H4 (cell line): ENCODE measurements around the gene MIS18BP1. TPM values are rescaled to one million over a fixed set of nuclear protein-coding genes. Genes with fewer than 3 reads are reported as not detected.
"Not testable (repeated sequence)": the region's sequence is repeated elsewhere in the genome, so short reads cannot be mapped to it uniquely, and the experiment has no call there.

Source experiments
- DNase-seq: peaks from one replicate; pipeline ENCODE4 v3.0.0-alpha.2; 2015; ENCODE audit warnings: low spot score
- total RNA-seq: library from RNA; depleted of rRNA; stranded (reverse); fragments of >200 nt; shearing (Covaris generic); gene quantifications from 2 replicates; pipeline ENCODE4 v1.2.3, GENCODE V29; 2014

MIS18BP1 gene
- total RNA-seq, 1 experiment from 2014 or later: 15.8 TPM

GRCh38 chr14:45246151-45246550, 6.9 kb downstream of the MIS18BP1 start:
- no peak for DNase-seq

GRCh38 chr14:45242706-45243105, 10.3 kb downstream of the MIS18BP1 start:
- DNase-seq: no peak

- DNase-seq: no peak
Observed at GRCh38 chr14:45238988-45239387, 14.0 kb downstream of the MIS18BP1 start.

GRCh38 chr14:45227566-45227965, 25.4 kb downstream of the MIS18BP1 start:
- DNase-seq: no peak

GRCh38 chr14:45222485-45223262, 30.3 kb downstream of the MIS18BP1 start:
- no peak for DNase-seq

- not testable (repeated sequence) for DNase-seq
Observed at GRCh38 chr14:45214341-45214740, 38.7 kb downstream of the MIS18BP1 start.

- DNase-seq: not testable (repeated sequence)
Observed at GRCh38 chr14:45213716-45214115, 39.3 kb downstream of the MIS18BP1 start.

- no peak for DNase-seq
Observed at GRCh38 chr14:45212231-45212630, 40.8 kb downstream of the MIS18BP1 start.

GRCh38 chr14:45211295-45211694, 41.7 kb downstream of the MIS18BP1 start:
- no peak for DNase-seq

GRCh38 chr14:45210159-45210558, 42.8 kb downstream of the MIS18BP1 start:
- DNase-seq: no peak

GRCh38 chr14:45204241-45204640, 48.8 kb downstream of the MIS18BP1 start:
- no peak for DNase-seq

GRCh38 chr14:45201905-45202304, 51.1 kb downstream of the MIS18BP1 start:
- DNase-seq: no peak

- DNase-seq: no peak
Observed at GRCh38 chr14:45199230-45199629, 53.8 kb downstream of the MIS18BP1 start.

- DNase-seq: no peak
Observed at GRCh38 chr14:45198551-45198950, 54.5 kb downstream of the MIS18BP1 start.

- no peak for DNase-seq
Observed at GRCh38 chr14:45194964-45195363, 58.0 kb downstream of the MIS18BP1 start.

- DNase-seq: no peak
Observed at GRCh38 chr14:45185100-45185814, 67.7 kb downstream of the MIS18BP1 start.

GRCh38 chr14:45181806-45182205, 71.2 kb downstream of the MIS18BP1 start:
- no peak for DNase-seq

- no peak for DNase-seq
Observed at GRCh38 chr14:45181329-45181728, 71.7 kb downstream of the MIS18BP1 start.

- DNase-seq: no peak
Observed at GRCh38 chr14:45177076-45177475, 75.9 kb downstream of the MIS18BP1 start.

GRCh38 chr14:45169906-45170305, 83.1 kb downstream of the MIS18BP1 start:
- no peak for DNase-seq

- DNase-seq: no peak
Observed at GRCh38 chr14:45156067-45156466, 96.9 kb downstream of the MIS18BP1 start.
